WTC11 (cell line): ENCODE results near the gene RSPH1. TPM values are rescaled to one million over a fixed set of nuclear protein-coding genes. Genes with fewer than 3 reads are reported as not detected.

Experiments
- ATAC-seq: fragments of 200-7000 bp; cut with Tn5 transposase; 2 replicates; pipeline ENCODE4 v1.10.0; 2021; ENCODE audit warnings: mild to moderate bottlenecking, moderate library complexity
- CTCF ChIA-PET: fragments of 300-600 bp; sonication (Branson Sonifier 250); formaldehyde crosslinking; loops from one replicate; lab custom pipeline; 2021; ENCODE audit warnings: antibody characterized with exemption; lab: Charles Lee
- POLR2A ChIA-PET: fragments of 350-600 bp; sonication (Branson Sonifier 250); formaldehyde crosslinking; loops from one replicate; lab custom pipeline; 2021; ENCODE audit warnings: antibody characterized with exemption; lab: Charles Lee
- DNase-seq: peaks from one replicate; pipeline ENCODE4 v3.0.0; 2021; ENCODE audit warnings: low spot score
- H3K27ac Mint-ChIP-seq: 2 replicates; pipeline ENCODE4 v1.8.0; 2021; ENCODE audit warnings: mixed read lengths
- H3K27me3 Mint-ChIP-seq: 2 replicates; pipeline ENCODE4 v1.8.0; 2021; ENCODE audit warnings: low read depth, mild to moderate bottlenecking, moderate library complexity, mixed read lengths
- H3K36me3 Mint-ChIP-seq: 2 replicates; pipeline ENCODE4 v1.8.0; 2021; ENCODE audit warnings: mixed read lengths
- H3K4me1 Mint-ChIP-seq: 2 replicates; pipeline ENCODE4 v1.8.0; 2022; ENCODE audit warnings: mixed read lengths
- H3K4me3 Mint-ChIP-seq: 2 replicates; pipeline ENCODE4 v1.8.0; 2021; ENCODE audit warnings: mild to moderate bottlenecking, moderate library complexity, mixed read lengths
- H3K9me3 Mint-ChIP-seq: 2 replicates; pipeline ENCODE4 v1.8.0; 2021; ENCODE audit warnings: mixed read lengths
- AFF4 ChIP-seq: sonication (generic); formaldehyde crosslinking; IDR thresholded peaks from 2 replicates; pipeline ENCODE4 v1.8.1; 2023; ENCODE audit warnings: mild to moderate bottlenecking, missing genetic modification reagents, borderline replicate concordance
- ATF1 ChIP-seq: sonication (generic); formaldehyde crosslinking; IDR thresholded peaks from 2 replicates; pipeline ENCODE4 v1.8.1; 2023; ENCODE audit warnings: mild to moderate bottlenecking, moderate library complexity, missing genetic modification reagents
- ATF3 ChIP-seq: sonication (generic); formaldehyde crosslinking; conservative IDR thresholded peaks from 2 replicates; pipeline ENCODE4 v1.8.1; 2022; ENCODE audit warnings: mild to moderate bottlenecking, missing genetic modification reagents
- CREM ChIP-seq: sonication (generic); formaldehyde crosslinking; IDR thresholded peaks from 2 replicates; pipeline ENCODE4 v1.8.1; 2022; ENCODE audit warnings: mild to moderate bottlenecking, missing genetic modification reagents, moderate library complexity
- E2F5 ChIP-seq: sonication (generic); formaldehyde crosslinking; IDR thresholded peaks from 2 replicates; pipeline ENCODE4 v1.8.1; 2022; ENCODE audit warnings: mild to moderate bottlenecking, moderate library complexity, missing genetic modification reagents
- GABPB1 ChIP-seq: sonication (generic); formaldehyde crosslinking; IDR thresholded peaks from 2 replicates; pipeline ENCODE4 v1.8.1; 2023; ENCODE audit warnings: mild to moderate bottlenecking, missing genetic modification reagents
- GRHL2 ChIP-seq: fragments of 250-450 bp; sonication (Bioruptor Pico); IDR thresholded peaks from 2 replicates; pipeline ENCODE4 v1.8.0; 2022; ENCODE audit warnings: mild to moderate bottlenecking, moderate library complexity; ENCODE audit not compliant: insufficient replicate concordance, severe bottlenecking
- JAZF1 ChIP-seq: fragments of 250-450 bp; sonication (Bioruptor Pico); IDR thresholded peaks from 2 replicates; pipeline ENCODE4 v1.9.0; 2021; ENCODE audit warnings: moderate library complexity, mild to moderate bottlenecking, inconsistent platforms
- MLX ChIP-seq: sonication (generic); formaldehyde crosslinking; IDR thresholded peaks from 2 replicates; pipeline ENCODE4 v1.8.1; 2023; ENCODE audit warnings: mild to moderate bottlenecking, missing genetic modification reagents, moderate library complexity
- NFATC4 ChIP-seq: fragments of 250-450 bp; sonication (Bioruptor Pico); IDR thresholded peaks from 2 replicates; pipeline ENCODE4 v1.9.0; 2021; ENCODE audit warnings: mild to moderate bottlenecking
- NFE2L1 ChIP-seq: sonication (generic); formaldehyde crosslinking; IDR thresholded peaks from 2 replicates; pipeline ENCODE4 v1.8.1; 2023; ENCODE audit warnings: missing genetic modification reagents
- OVOL2 ChIP-seq: fragments of 250-450 bp; sonication (Bioruptor Pico); IDR thresholded peaks from 2 replicates; pipeline ENCODE4 v1.9.0; 2021; ENCODE audit warnings: mild to moderate bottlenecking, borderline replicate concordance
- RELA ChIP-seq: sonication (generic); formaldehyde crosslinking; IDR thresholded peaks from 2 replicates; pipeline ENCODE4 v1.8.1; 2022; ENCODE audit warnings: missing genetic modification reagents, mild to moderate bottlenecking, borderline replicate concordance
- RORB ChIP-seq: fragments of 250-450 bp; sonication (Bioruptor Pico); IDR thresholded peaks from 2 replicates; pipeline ENCODE4 v1.9.0; 2021; ENCODE audit warnings: mild to moderate bottlenecking
- SMAD3 ChIP-seq: sonication (generic); formaldehyde crosslinking; IDR thresholded peaks from 2 replicates; pipeline ENCODE4 v1.8.0; 2022; ENCODE audit warnings: missing genetic modification reagents, mild to moderate bottlenecking, borderline replicate concordance
- SMAD4 ChIP-seq: sonication (generic); formaldehyde crosslinking; IDR thresholded peaks from 2 replicates; pipeline ENCODE4 v1.8.0; 2022; ENCODE audit warnings: mild to moderate bottlenecking, missing genetic modification reagents
- SP1 ChIP-seq: sonication (generic); formaldehyde crosslinking; conservative IDR thresholded peaks from 2 replicates; pipeline ENCODE4 v1.8.1; 2022; ENCODE audit warnings: missing genetic modification reagents
- TP53 ChIP-seq: sonication (generic); formaldehyde crosslinking; IDR thresholded peaks from 2 replicates; pipeline ENCODE4 v1.8.1; 2023; ENCODE audit warnings: mild to moderate bottlenecking, missing genetic modification reagents
- ZNF138 ChIP-seq: sonication (generic); formaldehyde crosslinking; conservative IDR thresholded peaks from 2 replicates; pipeline ENCODE4 v1.8.1; 2022; ENCODE audit warnings: mild to moderate bottlenecking, moderate library complexity, missing genetic modification reagents
- ZNF263 ChIP-seq: sonication (generic); formaldehyde crosslinking; IDR thresholded peaks from 2 replicates; pipeline ENCODE4 v1.8.1; 2022; ENCODE audit warnings: low read depth, mild to moderate bottlenecking, moderate library complexity, missing genetic modification reagents
- ZNF416 ChIP-seq: fragments of 250-450 bp; sonication (Bioruptor Pico); IDR thresholded peaks from 2 replicates; pipeline ENCODE4 v1.9.0; 2021; ENCODE audit warnings: mild to moderate bottlenecking, inconsistent platforms
- ZNF423 ChIP-seq: fragments of 250-450 bp; sonication (Bioruptor Pico); IDR thresholded peaks from 2 replicates; pipeline ENCODE4 v2.1.2; 2022; ENCODE audit warnings: mild to moderate bottlenecking, moderate library complexity
- ZNF671 ChIP-seq: fragments of 250-450 bp; sonication (Bioruptor Pico); IDR thresholded peaks from 2 replicates; pipeline ENCODE4 v1.8.0; 2021; ENCODE audit warnings: mild to moderate bottlenecking
- total RNA-seq: library from RNA; stranded (reverse); gene quantifications from 3 replicates; pipeline ENCODE4 v1.2.3, GENCODE V29; 2021
- TF ChIP-seq, protein P1 (sequence below): fragments of 250-450 bp; sonication (Bioruptor Pico); IDR thresholded peaks from 2 replicates; pipeline ENCODE4 v1.9.0; 2021; ENCODE audit warnings: mild to moderate bottlenecking
- TF ChIP-seq, protein P2 (sequence below): fragments of 200-600 bp; IDR thresholded peaks from 2 replicates; pipeline ENCODE4 v1.8.0; 2022; ENCODE audit warnings: antibody characterized with exemption
- TF ChIP-seq, protein P3 (sequence below): sonication (generic); formaldehyde crosslinking; IDR thresholded peaks from 2 replicates; pipeline ENCODE4 v1.8.0; 2022; ENCODE audit warnings: mild to moderate bottlenecking, missing genetic modification reagents

Gene RSPH1
- total RNA-seq, 1 experiment from 2014 or later = 0.11 TPM

GRCh38 chr21:42446531-42446930, 49.5 kb downstream of the RSPH1 start:
- CTCF ChIA-PET = interaction anchor here (3.0 kb wide), 1 partner anchor 65 kb away, joined by 9 read pairs; no protein-coding TSS in a partner anchor
- POLR2A ChIA-PET = no interaction called here

GRCh38 chr21:42445311-42445710, 50.7 kb downstream of the RSPH1 start:
- ChIA-PET CTCF (interaction anchor here (3.0 kb wide), 1 partner anchor 64 kb away, joined by 9 read pairs; no protein-coding TSS in a partner anchor), POLR2A (no interaction called here)
- Mint-ChIP-seq H3K4me1 (peaks cover 6% of the 10 kb centered on the region), H3K9me3 (no peaks in the 10 kb centered on the region), H3K27ac (no peak overlapping the region), H3K36me3 (no peaks in the 10 kb centered on the region), H3K4me3 (no peak overlapping the region), H3K27me3 (no peaks in the 10 kb centered on the region; the same call in 1 of the 2 replicates)
- ATAC-seq = no peak
- no peak for DNase-seq
- TF ChIP-seq ATF3 (CRISPR knock-in tag) = no peak
- no peak for TF ChIP-seq ZNF671
- no peak for TF ChIP-seq ATF1 (CRISPR knock-in tag)
- no peak for TF ChIP-seq E2F5
- no peak for TF ChIP-seq ZNF263
- TF ChIP-seq OVOL2 (CRISPR knock-in tag) = no peak
- no peak for TF ChIP-seq TP53
- TF ChIP-seq ZNF416 (CRISPR knock-in tag) = no peak
- TF ChIP-seq JAZF1 (CRISPR knock-in tag) = no peak
- no peak for TF ChIP-seq RELA (CRISPR knock-in tag)
- no peak for TF ChIP-seq GRHL2 (CRISPR knock-in tag)

More at GRCh38 chr21:42446531-42446930, 49.5 kb downstream of the RSPH1 start:
- Mint-ChIP-seq H3K9me3 (no peaks in the 10 kb centered on the region), H3K4me3 (no peak overlapping the region), H3K4me1 (peaks cover 12% of the 10 kb centered on the region), H3K27ac (no peak overlapping the region), H3K36me3 (no peaks in the 10 kb centered on the region), H3K27me3 (no peaks in the 10 kb centered on the region; the same call in 1 of the 2 replicates)
- TF ChIP-seq ZNF263 (no peak), NFE2L1 (CRISPR knock-in tag) (no peak), SP1 (no peak), ZNF138 (CRISPR knock-in tag) (no peak), AFF4 (CRISPR knock-in tag) (no peak), MLX (no peak), RORB (CRISPR knock-in tag) (no peak), SMAD3 (CRISPR knock-in tag) (no peak), ZNF423 (CRISPR knock-in tag) (no peak), NFATC4 (CRISPR knock-in tag) (no peak), GRHL2 (CRISPR knock-in tag) (no peak), GABPB1 (CRISPR knock-in tag) (no peak), SMAD4 (no peak), CREM (CRISPR knock-in tag) (no peak)
- TF ChIP-seq, protein P1, sequence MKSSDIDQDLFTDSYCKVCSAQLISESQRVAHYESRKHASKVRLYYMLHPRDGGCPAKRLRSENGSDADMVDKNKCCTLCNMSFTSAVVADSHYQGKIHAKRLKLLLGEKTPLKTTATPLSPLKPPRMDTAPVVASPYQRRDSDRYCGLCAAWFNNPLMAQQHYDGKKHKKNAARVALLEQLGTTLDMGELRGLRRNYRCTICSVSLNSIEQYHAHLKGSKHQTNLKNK (CRISPR knock-in tag) = no peak
- TF ChIP-seq, protein P2, sequence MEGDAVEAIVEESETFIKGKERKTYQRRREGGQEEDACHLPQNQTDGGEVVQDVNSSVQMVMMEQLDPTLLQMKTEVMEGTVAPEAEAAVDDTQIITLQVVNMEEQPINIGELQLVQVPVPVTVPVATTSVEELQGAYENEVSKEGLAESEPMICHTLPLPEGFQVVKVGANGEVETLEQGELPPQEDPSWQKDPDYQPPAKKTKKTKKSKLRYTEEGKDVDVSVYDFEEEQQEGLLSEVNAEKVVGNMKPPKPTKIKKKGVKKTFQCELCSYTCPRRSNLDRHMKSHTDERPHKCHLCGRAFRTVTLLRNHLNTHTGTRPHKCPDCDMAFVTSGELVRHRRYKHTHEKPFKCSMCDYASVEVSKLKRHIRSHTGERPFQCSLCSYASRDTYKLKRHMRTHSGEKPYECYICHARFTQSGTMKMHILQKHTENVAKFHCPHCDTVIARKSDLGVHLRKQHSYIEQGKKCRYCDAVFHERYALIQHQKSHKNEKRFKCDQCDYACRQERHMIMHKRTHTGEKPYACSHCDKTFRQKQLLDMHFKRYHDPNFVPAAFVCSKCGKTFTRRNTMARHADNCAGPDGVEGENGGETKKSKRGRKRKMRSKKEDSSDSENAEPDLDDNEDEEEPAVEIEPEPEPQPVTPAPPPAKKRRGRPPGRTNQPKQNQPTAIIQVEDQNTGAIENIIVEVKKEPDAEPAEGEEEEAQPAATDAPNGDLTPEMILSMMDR = no peak
- TF ChIP-seq, protein P3, sequence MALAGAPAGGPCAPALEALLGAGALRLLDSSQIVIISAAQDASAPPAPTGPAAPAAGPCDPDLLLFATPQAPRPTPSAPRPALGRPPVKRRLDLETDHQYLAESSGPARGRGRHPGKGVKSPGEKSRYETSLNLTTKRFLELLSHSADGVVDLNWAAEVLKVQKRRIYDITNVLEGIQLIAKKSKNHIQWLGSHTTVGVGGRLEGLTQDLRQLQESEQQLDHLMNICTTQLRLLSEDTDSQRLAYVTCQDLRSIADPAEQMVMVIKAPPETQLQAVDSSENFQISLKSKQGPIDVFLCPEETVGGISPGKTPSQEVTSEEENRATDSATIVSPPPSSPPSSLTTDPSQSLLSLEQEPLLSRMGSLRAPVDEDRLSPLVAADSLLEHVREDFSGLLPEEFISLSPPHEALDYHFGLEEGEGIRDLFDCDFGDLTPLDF (CRISPR knock-in tag) = no peak
- DNase-seq (no peak), ATAC-seq (no peak)
